WTC11 (cell line): ENCODE results near the gene SLC38A10.

Experiments used
- ATF2 ChIP-seq: sonication (generic); formaldehyde crosslinking; IDR thresholded peaks from 2 replicates; pipeline ENCODE4 v1.8.1; 2022; ENCODE audit warnings: low read depth, missing genetic modification reagents, borderline replicate concordance
- CTCF ChIP-seq: fragments of 200-600 bp; IDR thresholded peaks from 2 replicates; pipeline ENCODE4 v1.8.0; 2022; ENCODE audit warnings: antibody characterized with exemption
- E2F4 ChIP-seq: sonication (generic); formaldehyde crosslinking; IDR thresholded peaks from 2 replicates; pipeline ENCODE4 v1.8.1; 2022; ENCODE audit warnings: low read depth, mild to moderate bottlenecking, moderate library complexity, missing genetic modification reagents, borderline replicate concordance
- FOXJ3 ChIP-seq: sonication (generic); formaldehyde crosslinking; IDR thresholded peaks from 2 replicates; pipeline ENCODE4 v1.9.0; 2021; ENCODE audit warnings: missing genetic modification reagents, mild to moderate bottlenecking, borderline replicate concordance
- JUN ChIP-seq: sonication (generic); formaldehyde crosslinking; IDR thresholded peaks from 2 replicates; pipeline ENCODE4 v1.8.0; 2023; ENCODE audit warnings: mild to moderate bottlenecking, missing genetic modification reagents
- MAX ChIP-seq: sonication (generic); formaldehyde crosslinking; IDR thresholded peaks from 2 replicates; pipeline ENCODE4 v1.8.0; 2022; ENCODE audit warnings: mild to moderate bottlenecking, missing genetic modification reagents
- NR3C1 ChIP-seq: sonication (generic); formaldehyde crosslinking; conservative IDR thresholded peaks from 2 replicates; pipeline ENCODE4 v1.8.1; 2023; ENCODE audit warnings: low read depth, mild to moderate bottlenecking, missing genetic modification reagents
- PRRX2 ChIP-seq: fragments of 250-450 bp; sonication (Bioruptor Pico); IDR thresholded peaks from 2 replicates; pipeline ENCODE4 v1.8.0; 2021; ENCODE audit warnings: mild to moderate bottlenecking
- TEAD4 ChIP-seq: sonication (generic); formaldehyde crosslinking; IDR thresholded peaks from 2 replicates; pipeline ENCODE4 v1.8.0; 2022; ENCODE audit warnings: mild to moderate bottlenecking, missing genetic modification reagents
- TP53 ChIP-seq: sonication (generic); formaldehyde crosslinking; IDR thresholded peaks from 2 replicates; pipeline ENCODE4 v1.8.1; 2023; ENCODE audit warnings: mild to moderate bottlenecking, missing genetic modification reagents
- USF2 ChIP-seq: sonication (generic); formaldehyde crosslinking; IDR thresholded peaks from 2 replicates; pipeline ENCODE4 v1.8.1; 2023; ENCODE audit warnings: mild to moderate bottlenecking, missing genetic modification reagents, moderate library complexity
- ZBTB43 ChIP-seq: sonication (generic); formaldehyde crosslinking; IDR thresholded peaks from 2 replicates; pipeline ENCODE4 v1.8.1; 2023; ENCODE audit warnings: mild to moderate bottlenecking, missing genetic modification reagents
- ZMAT4 ChIP-seq: fragments of 250-450 bp; sonication (Bioruptor Pico); IDR thresholded peaks from 2 replicates; pipeline ENCODE4 v1.9.0; 2021; ENCODE audit warnings: mild to moderate bottlenecking
- ZNF416 ChIP-seq: fragments of 250-450 bp; sonication (Bioruptor Pico); IDR thresholded peaks from 2 replicates; pipeline ENCODE4 v1.9.0; 2021; ENCODE audit warnings: mild to moderate bottlenecking, inconsistent platforms

- TF ChIP-seq CTCF (no peak), TEAD4 (CRISPR knock-in tag) (no peak), TP53 (CRISPR knock-in tag) (no peak), JUN (CRISPR knock-in tag) (no peak), ZNF416 (CRISPR knock-in tag) (no peak), ATF2 (no peak), PRRX2 (no peak), FOXJ3 (no peak), ZMAT4 (no peak), MAX (CRISPR knock-in tag) (no peak), USF2 (CRISPR knock-in tag) (no peak), ZBTB43 (CRISPR knock-in tag) (no peak), NR3C1 (CRISPR knock-in tag) (no peak), E2F4 (CRISPR knock-in tag) (no peak)
Measured at GRCh38 chr17:81206166-81206565, 88.9 kb downstream of the SLC38A10 start.
